OCI-LY7 (cell line): Measurements from ENCODE around the gene KCNK16. TPM values are rescaled to one million over a fixed set of nuclear protein-coding genes. Genes with fewer than 3 reads are reported as not detected.

Source experiments
- BruUV-seq: library from RNA; stranded (reverse); fragments of 400-500 nt; replicated peaks from 2 replicates; lab custom pipeline; 2021; lab: Mats Ljungman, UMichigan
- CTCF ChIA-PET: fragments of 300-600 bp; sonication (Branson Sonifier 250); formaldehyde crosslinking; loops from one replicate; lab custom pipeline; 2022; ENCODE audit warnings: antibody characterized with exemption; ENCODE audit not compliant: unreplicated experiment; lab: Charles Lee
- POLR2A ChIA-PET: fragments of 300-600 bp; sonication (Branson Sonifier 250); formaldehyde crosslinking; loops from one replicate; lab custom pipeline; 2022; ENCODE audit warnings: antibody characterized with exemption; lab: Charles Lee
- DNase-seq: peaks from one replicate; pipeline ENCODE4 v3.0.0-alpha.2; 2015; ENCODE audit warnings: low spot score
- H2AFZ ChIP-seq: fragments of 200-600 bp; sonication (generic), shearing (Covaris generic); 2 replicates; pipeline ENCODE4 v1.6.1; 2014; ENCODE audit warnings: mild to moderate bottlenecking, antibody characterized with exemption, low read length, moderate library complexity
- H3K27ac ChIP-seq: fragments of 200-600 bp; sonication (generic); 2 replicates; pipeline ENCODE4 v1.5.1; 2014; ENCODE audit warnings: mixed run types, low read depth, mild to moderate bottlenecking, moderate library complexity, low read length, inconsistent platforms; ENCODE audit not compliant: poor library complexity, severe bottlenecking
- H3K36me3 ChIP-seq: fragments of 200-600 bp; sonication (generic); 2 replicates; pipeline ENCODE4 v1.6.1; 2014; ENCODE audit warnings: mild to moderate bottlenecking, antibody characterized with exemption, low read length, moderate library complexity, mixed read lengths; ENCODE audit not compliant: insufficient read depth
- H3K4me1 ChIP-seq: fragments of 200-600 bp; sonication (generic); 2 replicates; pipeline ENCODE4 v1.5.1; 2014; ENCODE audit warnings: mild to moderate bottlenecking, low read length; ENCODE audit not compliant: insufficient read depth, poor library complexity, severe bottlenecking
- H3K4me2 ChIP-seq: fragments of 200-600 bp; sonication (generic); 2 replicates; pipeline ENCODE4 v1.6.1; 2014; ENCODE audit warnings: mild to moderate bottlenecking, low read length
- H3K4me3 ChIP-seq: fragments of 200-600 bp; sonication (generic); 2 replicates; pipeline ENCODE4 v1.5.1; 2014; ENCODE audit warnings: mild to moderate bottlenecking, low read depth, low read length; ENCODE audit not compliant: poor library complexity, severe bottlenecking
- H3K79me2 ChIP-seq: fragments of 200-600 bp; sonication (generic); 2 replicates; pipeline ENCODE4 v1.6.1; 2016; ENCODE audit warnings: low read depth, mild to moderate bottlenecking, low read length, moderate library complexity, mixed read lengths; ENCODE audit not compliant: insufficient read depth
- H3K9me2 ChIP-seq: fragments of 200-600 bp; sonication (generic); 2 replicates; pipeline ENCODE4 v1.6.1; 2016; ENCODE audit warnings: mild to moderate bottlenecking, low read length, mixed read lengths; ENCODE audit not compliant: insufficient read depth
- H3K9me3 ChIP-seq: fragments of 200-600 bp; sonication (generic); 2 replicates; pipeline ENCODE4 v1.6.1; 2014; ENCODE audit warnings: mild to moderate bottlenecking, mixed run types, low read length, mixed read lengths
- H4K20me1 ChIP-seq: fragments of 200-600 bp; sonication (generic); 2 replicates; pipeline ENCODE4 v1.6.1; 2014; ENCODE audit warnings: mild to moderate bottlenecking, antibody characterized with exemption, low read length, moderate library complexity, mixed read lengths; ENCODE audit not compliant: insufficient read depth
- CTCF ChIP-seq: fragments of 200-600 bp; sonication (generic); conservative IDR thresholded peaks from 2 replicates; pipeline ENCODE4 v1.5.1; 2014; ENCODE audit warnings: mild to moderate bottlenecking, antibody characterized with exemption, low read length, moderate library complexity, mixed read lengths
- EZH2phosphoT487 ChIP-seq: fragments of 200-600 bp; sonication (generic); IDR thresholded peaks from 2 replicates; pipeline ENCODE4 v1.6.1; 2018; ENCODE audit warnings: low read depth, borderline replicate concordance, mild to moderate bottlenecking, mixed run types, antibody characterized with exemption, low read length, moderate library complexity, mixed read lengths
- intact Hi-C: fragments of 100-400 bp; cut with micrococcal nuclease; formaldehyde crosslinking; loops from one replicate; pipeline ENCODE4 v1.10.0; 2022; ENCODE audit not compliant: unreplicated experiment
- total RNA-seq, 2 experiments: library from RNA; depleted of rRNA in 1 of 2; stranded (reverse); fragments of >200 nt in 1 of 2; shearing (Covaris generic) in 1 of 2; gene quantifications; 2 replicates each; pipeline ENCODE4 v1.2.3, GENCODE V29; 2014 to 2022

KCNK16 gene
- total RNA-seq, 2 experiments from 2014 or later, result not detected

GRCh38 chr6:39341352-39341751 lies 18.9 kb upstream of the KCNK16 start:
- BruUV-seq, result no TSS peak
- DNase-seq, result no peak
- TF ChIP-seq CTCF (no peak), EZH2phosphoT487 (no peak)
- H3K9me2 ChIP-seq, result no peaks in the 10 kb centered on the region
- no peak overlapping the region for H2AFZ ChIP-seq
- H3K27ac ChIP-seq, result no peak overlapping the region
- no peaks in the 10 kb centered on the region for H3K9me3 ChIP-seq
- H3K4me3 ChIP-seq, result no peak overlapping the region
- H3K36me3 ChIP-seq, result no peaks in the 10 kb centered on the region
- ChIA-PET POLR2A (interaction anchor here (0.8 kb wide), 1 partner anchor 12 kb away, joined by 3 read pairs; no protein-coding TSS in a partner anchor), CTCF (interaction anchor here (0.6 kb wide), 1 partner anchor 133 kb away, joined by 3 read pairs; no protein-coding TSS in a partner anchor)
- no peaks in the 10 kb centered on the region for H3K79me2 ChIP-seq
- no peaks in the 10 kb centered on the region for H4K20me1 ChIP-seq
- H3K4me2 ChIP-seq, result no peak overlapping the region
- intact Hi-C loops, result no loop called here
- H3K4me1 ChIP-seq, result no peaks in the 10 kb centered on the region

- H3K9me3 ChIP-seq, result no peaks in the 10 kb centered on the region
- ChIA-PET POLR2A (no interaction called here), CTCF (no interaction called here)
- BruUV-seq, result no TSS peak
- no peaks in the 10 kb centered on the region for H3K79me2 ChIP-seq
- TF ChIP-seq EZH2phosphoT487 (no peak), CTCF (no peak)
- no peaks in the 10 kb centered on the region for H4K20me1 ChIP-seq
- H3K4me2 ChIP-seq, result no peak overlapping the region
- H3K27ac ChIP-seq, result no peak overlapping the region
- H3K4me1 ChIP-seq, result no peaks in the 10 kb centered on the region
- H3K4me3 ChIP-seq, result no peak overlapping the region
- intact Hi-C loops, result no loop called here
- DNase-seq, result no peak
- H3K9me2 ChIP-seq, result no peaks in the 10 kb centered on the region
- no peak overlapping the region for H2AFZ ChIP-seq
- no peaks in the 10 kb centered on the region for H3K36me3 ChIP-seq
Measured at GRCh38 chr6:39339868-39340550, 17.5 kb upstream of the KCNK16 start.
